Neural progenitor cell (in vitro differentiated cells): Measurements from ENCODE around the gene CDK5. TPM values are rescaled to one million over a fixed set of nuclear protein-coding genes. Genes with fewer than 3 reads are reported as not detected.
A peak's percentile ranks its signal among the peaks of the same experiment; 100 is the strongest.

Source experiments
- DNase-seq: peaks from one replicate; pipeline ENCODE4 v3.0.0-alpha.2; 2016; ENCODE audit warnings: low spot score
- H2AFZ ChIP-seq: fragments of 200-600 bp; sonication (generic); replicated peaks from 2 replicates; pipeline ENCODE4 v1.6.1; 2016; ENCODE audit warnings: antibody characterized with exemption
- H3F3A ChIP-seq: fragments of 200-600 bp; sonication (generic); 2 replicates; pipeline ENCODE4 v1.6.1; 2016; ENCODE audit warnings: antibody characterized with exemption, low read depth
- H3K27ac ChIP-seq: fragments of 200-600 bp; sonication (generic); 2 replicates; pipeline ENCODE4 v1.5.1; 2016; ENCODE audit warnings: mild to moderate bottlenecking
- H3K27me3 ChIP-seq: fragments of 200-600 bp; sonication (generic); 2 replicates; pipeline ENCODE4 v1.6.1; 2016; ENCODE audit warnings: mild to moderate bottlenecking, moderate library complexity
- H3K36me3 ChIP-seq: fragments of 200-600 bp; sonication (generic); 2 replicates; pipeline ENCODE4 v1.5.1; 2016
- H3K4me1 ChIP-seq: fragments of 200-600 bp; sonication (generic); 2 replicates; pipeline ENCODE4 v1.6.1; 2016; ENCODE audit warnings: mixed run types
- H3K4me2 ChIP-seq: fragments of 200-600 bp; sonication (generic); 2 replicates; pipeline ENCODE4 v1.6.1; 2016
- H3K4me3 ChIP-seq: fragments of 200-600 bp; sonication (generic); 2 replicates; pipeline ENCODE4 v1.5.1; 2016
- H3K79me2 ChIP-seq: fragments of 200-600 bp; sonication (generic); 2 replicates; pipeline ENCODE4 v1.6.1; 2016; ENCODE audit warnings: low read depth
- H3K9ac ChIP-seq: fragments of 200-600 bp; sonication (generic); 2 replicates; pipeline ENCODE4 v1.6.1; 2016
- H3K9me3 ChIP-seq: fragments of 200-600 bp; sonication (generic); 2 replicates; pipeline ENCODE4 v1.5.1; 2016; ENCODE audit warnings: low read depth
- H4K20me1 ChIP-seq: fragments of 200-600 bp; sonication (generic); 2 replicates; pipeline ENCODE4 v1.6.1; 2016; ENCODE audit warnings: low read depth
- H3K27ac Mint-ChIP-seq: 3 replicates; pipeline ENCODE4 v1.8.0; 2021; ENCODE audit warnings: mixed read lengths
- H3K27me3 Mint-ChIP-seq: 2 replicates; pipeline ENCODE4 v1.8.0; 2022; ENCODE audit warnings: low read depth, mild to moderate bottlenecking, inconsistent platforms, moderate library complexity, mixed read lengths; ENCODE audit not compliant: insufficient read depth
- H3K36me3 Mint-ChIP-seq: 3 replicates; pipeline ENCODE4 v1.8.0; 2021; ENCODE audit warnings: mixed read lengths
- H3K4me1 Mint-ChIP-seq: 3 replicates; pipeline ENCODE4 v1.8.0; 2021; ENCODE audit warnings: mixed read lengths
- H3K4me3 Mint-ChIP-seq: 3 replicates; pipeline ENCODE4 v1.8.0; 2021; ENCODE audit warnings: mild to moderate bottlenecking, moderate library complexity, mixed read lengths
- H3K9me3 Mint-ChIP-seq: 3 replicates; pipeline ENCODE4 v1.8.0; 2020; ENCODE audit warnings: mixed read lengths
- CTCF ChIP-seq: fragments of 200-600 bp; sonication (generic); IDR thresholded peaks from 2 replicates; pipeline ENCODE4 v1.5.1; 2017; ENCODE audit warnings: antibody characterized with exemption, mild to moderate bottlenecking
- EZH2 ChIP-seq: fragments of 200-600 bp; sonication (generic); IDR thresholded peaks from 2 replicates; pipeline ENCODE4 v1.6.1; 2017; ENCODE audit warnings: antibody characterized with exemption, mild to moderate bottlenecking, moderate library complexity
- EZH2phosphoT487 ChIP-seq: fragments of 200-600 bp; sonication (generic); IDR thresholded peaks from 2 replicates; pipeline ENCODE4 v1.6.1; 2017; ENCODE audit warnings: antibody characterized with exemption
- total RNA-seq: library from RNA; depleted of rRNA; stranded (reverse); fragments of >200 nt; gene quantifications from 2 replicates; pipeline ENCODE4 v1.2.3, GENCODE V29; 2015; ENCODE audit warnings: low replicate concordance

CDK5 gene
- total RNA-seq, 1 donor from 2014 or later, result 8.1 TPM

- H3K27ac ChIP-seq, result no peak overlapping the region
Observed at GRCh38 chr7:151088019-151088855, 30.5 kb upstream of the CDK5 start.

GRCh38 chr7:151087245-151088018 is 29.7 kb upstream of the CDK5 start:
- peaks cover 57% of the 10 kb centered on the region for H3F3A ChIP-seq
- TF ChIP-seq CTCF, result peak; percentile 44
- TF ChIP-seq EZH2, result peak; percentile 31
- no peak for TF ChIP-seq EZH2phosphoT487
- peaks cover 56% of the 10 kb centered on the region for H4K20me1 ChIP-seq
- Mint-ChIP-seq H3K27me3 (peaks cover 23% of the 10 kb centered on the region), H3K27ac (no peak overlapping the region), H3K4me3 (peak overlapping the region; percentile 94), H3K9me3 (no peaks in the 10 kb centered on the region), H3K36me3 (peaks cover 4% of the 10 kb centered on the region), H3K4me1 (peaks cover 46% of the 10 kb centered on the region)
- H2AFZ ChIP-seq, result no peak overlapping the region
- H3K4me2 ChIP-seq, result peak overlapping the region; percentile 97
- H3K4me1 ChIP-seq, result peaks cover 37% of the 10 kb centered on the region
- H3K27me3 ChIP-seq, result peaks cover 21% of the 10 kb centered on the region
- DNase-seq, result peak; percentile 69
- H3K9ac ChIP-seq, result peak overlapping the region; percentile 28
- H3K36me3 ChIP-seq, result no peaks in the 10 kb centered on the region
- peaks cover 63% of the 10 kb centered on the region for H3K79me2 ChIP-seq
- no peak overlapping the region for H3K27ac ChIP-seq
- H3K9me3 ChIP-seq, result no peaks in the 10 kb centered on the region
- H3K4me3 ChIP-seq, result peak overlapping the region; percentile 88

More at GRCh38 chr7:151088019-151088855, 30.5 kb upstream of the CDK5 start:
- TF ChIP-seq EZH2, result no peak
- TF ChIP-seq EZH2phosphoT487, result no peak
- no peak for TF ChIP-seq CTCF
- Mint-ChIP-seq H3K27ac (no peak overlapping the region), H3K4me3 (peak overlapping the region; percentile 84), H3K4me1 (peaks cover 42% of the 10 kb centered on the region), H3K9me3 (no peaks in the 10 kb centered on the region), H3K36me3 (peaks cover 4% of the 10 kb centered on the region), H3K27me3 (peaks cover 22% of the 10 kb centered on the region)
- peak; percentile 37 for DNase-seq
- Histone ChIP-seq H3F3A (peaks cover 57% of the 10 kb centered on the region), H3K9me3 (no peaks in the 10 kb centered on the region), H3K4me3 (peak overlapping the region; percentile 88), H4K20me1 (peaks cover 64% of the 10 kb centered on the region), H3K4me1 (peaks cover 35% of the 10 kb centered on the region), H2AFZ (no peak overlapping the region), H3K79me2 (peaks cover 64% of the 10 kb centered on the region), H3K36me3 (no peaks in the 10 kb centered on the region), H3K9ac (no peak overlapping the region), H3K4me2 (peak overlapping the region; percentile 97), H3K27me3 (peaks cover 21% of the 10 kb centered on the region)

GRCh38 chr7:151086802-151087244 is 29.1 kb upstream of the CDK5 start:
- peaks cover 20% of the 10 kb centered on the region for H3K27me3 Mint-ChIP-seq
- peaks cover 49% of the 10 kb centered on the region for H3K4me1 Mint-ChIP-seq
- DNase-seq, result peak; percentile 77
- Histone ChIP-seq H3K9ac (peak overlapping the region; percentile 7), H3K9me3 (no peaks in the 10 kb centered on the region), H3F3A (peaks cover 62% of the 10 kb centered on the region), H3K4me2 (peak overlapping the region; percentile 97), H3K27ac (no peak overlapping the region), H3K4me3 (peak overlapping the region; percentile 88), H4K20me1 (peaks cover 55% of the 10 kb centered on the region), H3K27me3 (peaks cover 21% of the 10 kb centered on the region), H3K79me2 (peaks cover 59% of the 10 kb centered on the region), H3K36me3 (no peaks in the 10 kb centered on the region), H2AFZ (no peak overlapping the region), H3K4me1 (peaks cover 43% of the 10 kb centered on the region)
- no peaks in the 10 kb centered on the region for H3K9me3 Mint-ChIP-seq
- H3K36me3 Mint-ChIP-seq, result peaks cover 4% of the 10 kb centered on the region
- peak overlapping the region; percentile 86 for H3K27ac Mint-ChIP-seq
- peak overlapping the region; percentile 94 for H3K4me3 Mint-ChIP-seq
- TF ChIP-seq CTCF, result no peak
- TF ChIP-seq EZH2, result no peak
- TF ChIP-seq EZH2phosphoT487, result no peak
